Germinal center (tissue), 1 donor: Measurements from ENCODE around the gene HELZ.
"Not testable (repeated sequence)": the region's sequence is repeated elsewhere in the genome, so short reads cannot be mapped to it uniquely, and the experiment has no call there.

Experiments
- DNase-seq: peaks from one replicate; pipeline ENCODE4 v3.0.0; 2012; ENCODE audit warnings: mixed read lengths, low spot score

Gene HELZ

DNA sequence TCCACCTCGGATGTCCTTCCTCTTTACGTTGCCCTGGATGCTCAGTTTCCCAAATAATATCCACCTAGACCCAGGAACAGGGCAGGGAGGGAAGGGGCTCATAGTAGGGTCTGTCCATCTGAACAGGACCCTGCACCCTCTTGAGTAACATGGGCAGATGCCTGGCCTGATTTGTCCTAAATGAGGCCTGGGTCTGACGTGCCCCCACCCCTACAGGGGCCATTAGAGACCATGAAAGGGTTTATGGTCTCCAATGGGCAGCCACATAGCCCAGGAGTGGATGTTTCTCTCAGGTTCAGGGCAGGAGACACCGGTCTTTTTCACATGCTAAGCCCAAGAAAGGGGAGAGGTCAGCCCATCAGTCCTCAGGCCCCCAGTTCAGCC is 193.8 kb downstream of the HELZ start:
- no peak for DNase-seq

DNA sequence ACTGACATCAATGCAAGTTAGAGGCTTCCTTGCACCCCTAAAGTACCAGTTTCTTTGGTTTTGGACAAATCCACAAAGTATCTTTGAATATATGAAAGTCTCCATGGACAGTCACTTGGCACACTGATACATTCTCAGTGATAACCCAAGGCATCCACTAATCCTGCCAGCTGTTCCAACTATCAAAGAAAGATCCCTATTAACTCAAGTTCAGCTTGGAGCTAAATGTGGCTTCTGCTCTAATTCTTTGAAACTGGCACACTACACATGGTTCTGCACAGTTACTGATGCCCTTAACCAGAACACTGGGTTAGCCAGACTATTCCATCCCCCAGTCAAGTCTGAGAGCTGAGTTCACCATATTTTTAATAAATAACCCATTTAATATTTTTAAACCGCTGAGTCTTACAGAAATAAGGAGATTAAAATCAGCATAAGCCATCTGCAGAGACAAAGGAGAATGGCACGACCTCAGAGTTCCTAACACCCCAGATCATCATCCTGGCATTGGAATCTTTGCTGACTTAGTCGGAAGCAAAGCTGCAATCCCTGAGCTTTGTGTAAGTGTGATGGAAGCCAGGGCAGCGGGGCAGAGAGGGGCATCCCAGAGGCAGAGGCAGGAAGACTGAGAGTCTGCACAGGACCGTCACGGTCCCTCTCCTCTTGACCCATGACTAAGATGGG is 194.4 kb downstream of the HELZ start:
- DNase-seq = no peak

DNA sequence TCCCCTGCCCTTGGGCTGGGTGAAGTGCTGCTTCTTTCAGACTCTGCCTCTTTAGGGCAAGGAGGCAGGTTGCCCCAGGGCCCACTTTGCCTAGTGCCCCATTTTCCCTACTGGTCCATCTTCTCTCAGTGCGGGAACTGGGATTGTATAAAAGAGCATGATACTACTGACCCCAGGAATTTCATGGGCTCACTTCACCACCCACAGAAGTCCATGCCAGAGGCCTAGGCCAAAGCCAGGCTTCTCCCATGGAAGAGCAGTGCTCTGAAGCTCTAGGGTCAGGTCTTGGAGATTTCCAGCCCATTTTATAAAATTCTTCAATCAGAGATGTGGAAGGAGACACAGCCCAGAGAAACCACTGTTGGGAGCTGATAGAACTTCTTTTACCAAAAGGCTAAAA is 194.9 kb downstream of the HELZ start:
- DNase-seq = no peak

DNA sequence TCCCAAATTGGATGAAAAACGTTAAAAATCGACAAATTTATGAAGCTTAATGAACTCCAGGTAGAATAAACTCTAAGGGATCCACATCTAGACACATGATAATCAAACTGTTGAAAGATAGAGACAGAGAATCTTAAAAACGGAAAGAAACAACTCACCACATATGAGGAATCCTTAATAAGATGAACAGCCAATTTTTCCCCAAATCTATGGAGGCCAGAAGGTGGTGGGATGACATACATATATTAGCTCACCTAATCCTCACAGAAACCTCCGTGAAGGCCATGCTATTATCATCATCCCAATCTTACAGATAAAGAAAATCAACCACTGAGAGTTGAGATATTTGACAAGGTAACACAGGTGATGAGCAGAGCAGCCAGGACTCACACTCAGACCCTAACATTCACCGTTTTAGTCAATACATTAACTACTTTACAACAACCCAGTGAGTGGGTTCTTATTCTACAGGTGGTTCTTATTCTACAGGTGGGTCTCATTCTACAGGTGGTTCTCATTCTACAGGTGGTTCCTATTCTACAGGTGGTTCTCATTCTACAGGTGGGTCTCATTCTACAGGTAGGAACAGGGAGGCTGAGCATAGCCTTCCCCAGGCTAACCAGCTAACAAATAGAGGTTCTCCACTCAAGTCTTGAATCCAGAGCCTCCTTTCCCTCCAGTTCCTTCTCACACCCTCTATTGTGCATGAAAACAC is 195.8 kb downstream of the HELZ start:
- no peak for DNase-seq

DNA sequence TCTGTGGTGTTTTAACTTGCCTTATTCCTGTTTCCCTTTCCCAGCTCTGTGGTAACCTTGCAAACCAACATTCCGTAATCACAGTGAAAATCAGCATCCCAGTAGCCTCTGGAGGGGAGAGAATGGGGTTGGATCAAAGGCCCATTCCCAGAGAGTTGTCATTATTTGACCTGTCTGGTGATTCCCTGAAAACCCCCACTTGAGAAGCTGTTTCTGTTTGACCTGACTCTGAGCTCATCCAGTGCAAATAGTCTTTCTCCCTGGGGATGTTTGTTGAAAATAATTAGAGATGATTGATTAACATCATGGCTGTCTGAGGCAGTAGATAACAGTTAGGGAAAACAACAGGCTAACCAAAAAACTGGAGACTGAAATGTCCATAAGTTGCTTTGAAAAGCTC is 197.6 kb downstream of the HELZ start:
- no peak for DNase-seq

DNA sequence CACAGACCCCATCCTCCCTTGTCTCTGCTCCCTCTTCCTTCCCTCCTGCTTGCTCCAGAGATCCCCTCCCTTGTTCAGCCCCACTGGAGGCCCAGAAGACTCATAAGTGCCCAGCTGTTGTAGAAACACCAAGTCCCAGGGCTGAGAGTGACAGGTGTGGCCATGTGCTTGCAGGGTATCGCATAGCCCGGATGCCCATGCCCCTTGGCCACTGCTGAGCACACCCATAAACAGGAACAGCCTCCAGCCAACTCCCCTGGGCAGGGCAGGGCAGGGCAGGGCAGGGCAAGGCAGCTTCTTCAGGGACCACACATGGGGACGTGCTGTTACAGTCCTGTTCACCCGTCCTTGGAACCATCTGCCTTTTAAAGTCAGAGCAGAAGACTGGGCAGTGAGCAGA is 198.6 kb downstream of the HELZ start:
- no peak for DNase-seq

DNA sequence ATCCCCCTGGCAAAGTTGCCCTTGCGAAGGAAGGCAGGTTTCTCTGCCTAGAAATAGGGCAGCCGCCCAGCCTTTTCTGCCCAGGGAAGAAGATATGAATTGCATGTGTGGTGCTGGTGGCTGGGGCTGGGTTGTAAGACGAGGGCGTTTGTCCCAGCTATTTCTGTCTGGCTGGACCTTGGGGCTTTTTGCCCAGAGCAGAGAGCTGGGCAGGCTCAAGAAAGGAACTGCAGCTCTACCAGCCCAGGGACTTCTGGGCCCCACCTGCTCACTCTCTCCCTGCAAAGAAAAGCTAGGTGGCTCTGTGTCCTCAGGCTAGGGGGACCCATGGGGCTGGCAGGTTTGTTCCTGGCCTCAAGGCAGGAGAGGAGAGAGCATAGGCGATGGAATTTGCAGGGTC is 200.1 kb downstream of the HELZ start:
- DNase-seq = no peak

DNA sequence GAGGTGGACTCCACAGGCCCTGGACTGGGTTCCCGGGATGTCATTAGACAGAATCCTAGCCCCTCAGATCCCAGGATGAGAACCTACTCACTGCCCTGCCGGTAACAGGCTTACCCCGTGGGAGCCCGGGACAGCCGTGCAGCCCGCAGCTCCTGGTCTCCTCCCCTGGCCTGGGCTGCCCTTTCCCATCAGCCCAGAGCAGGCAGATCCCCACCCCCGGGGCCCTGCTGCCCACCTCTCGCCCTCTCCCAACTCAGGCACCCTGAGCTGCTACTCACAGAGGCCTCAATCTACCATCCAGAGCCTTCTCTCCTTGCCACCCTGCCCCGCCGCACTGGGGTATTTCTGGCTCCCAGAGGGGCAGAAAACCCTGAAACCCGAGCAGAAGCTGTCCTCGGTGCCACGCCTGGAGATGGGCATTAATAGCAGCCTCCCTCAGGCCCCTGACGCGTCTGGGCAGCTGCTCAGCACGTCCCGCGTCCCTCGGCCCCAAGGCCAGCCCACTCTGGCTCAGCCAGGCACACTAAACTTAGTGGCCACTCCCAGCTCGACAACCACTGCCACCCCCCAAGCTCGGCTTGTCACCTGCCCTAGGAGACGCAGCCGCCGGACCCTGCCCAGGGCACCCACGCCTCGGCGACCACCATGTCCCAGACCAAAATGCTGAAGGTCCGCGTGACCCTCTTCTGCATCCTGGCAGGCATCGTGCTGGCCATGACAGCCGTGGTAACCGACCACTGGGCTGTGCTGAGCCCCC is 200.8 kb downstream of the HELZ start, which contains the start of gene CACNG1:
Gene CACNG1, plus strand, starts transcription at position 539 of the 757 bp plus-strand sequence. Its CDS starts 107 bp downstream, at position 646.
- no peak for DNase-seq

DNA sequence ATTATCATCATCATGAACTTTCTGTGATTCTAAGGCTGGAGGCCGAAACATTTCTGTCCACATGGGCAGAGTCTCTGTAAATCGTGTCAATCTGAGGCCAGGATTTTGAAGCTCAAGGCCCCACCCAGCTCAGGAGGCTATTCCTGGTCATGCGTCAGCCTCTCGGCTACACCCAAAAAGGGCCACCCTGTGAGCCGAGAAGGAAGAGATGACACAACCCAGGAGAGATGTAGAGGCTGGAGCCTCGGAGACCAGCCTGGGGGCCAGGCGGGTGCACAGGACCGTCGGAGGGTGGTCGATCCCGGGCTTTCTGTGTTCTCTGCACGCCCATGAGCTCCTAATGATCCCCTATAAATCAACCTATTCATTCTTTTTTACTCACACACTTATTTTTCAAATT is 201.7 kb downstream of the HELZ start:
- no peak for DNase-seq

DNA sequence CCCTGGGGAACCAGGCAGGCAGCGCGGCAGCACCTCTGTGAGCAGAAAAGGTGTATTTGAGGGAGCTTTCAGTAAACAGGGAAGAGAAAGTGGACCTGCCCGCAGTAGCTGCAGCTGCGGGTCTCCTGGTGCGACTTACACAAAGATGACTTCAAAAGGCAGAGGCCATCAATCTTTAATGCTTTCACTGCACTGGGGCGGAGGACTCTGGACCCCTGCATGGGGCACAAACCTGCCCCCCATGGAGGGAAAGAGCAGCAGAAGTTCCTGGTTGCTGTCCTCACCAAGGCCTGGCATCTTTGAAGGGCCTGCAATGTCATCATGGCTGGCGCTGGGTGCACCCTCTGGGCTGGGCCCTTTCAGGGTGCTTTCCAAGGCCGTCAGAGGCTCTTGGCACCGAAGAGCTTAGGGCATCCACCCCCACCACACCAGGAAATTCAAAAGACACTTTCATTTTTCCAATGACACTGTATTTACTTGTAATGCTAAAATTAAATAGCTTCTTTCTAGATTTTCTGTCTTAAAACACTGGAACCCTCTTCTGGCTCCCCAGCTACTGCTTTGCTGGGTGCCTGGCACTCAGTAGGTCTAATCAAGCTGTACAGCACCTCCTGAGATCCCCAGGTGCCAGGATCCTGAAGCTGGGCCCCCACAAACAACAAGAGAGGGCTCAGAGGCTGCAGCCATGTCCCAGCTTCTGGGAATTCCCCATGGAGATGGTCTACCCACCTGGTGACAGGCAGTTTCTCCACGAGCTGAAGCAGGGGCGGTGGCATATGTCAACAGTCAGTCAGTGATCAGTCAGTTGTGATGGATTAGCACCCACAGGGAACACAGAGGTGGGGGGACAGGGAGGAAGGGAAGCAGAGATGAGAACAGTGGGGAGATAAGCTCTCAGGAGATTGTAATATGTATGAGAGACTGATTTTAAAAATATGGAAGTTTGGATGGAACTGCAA is 202.8 kb downstream of the HELZ start:
- DNase-seq = no peak

DNA sequence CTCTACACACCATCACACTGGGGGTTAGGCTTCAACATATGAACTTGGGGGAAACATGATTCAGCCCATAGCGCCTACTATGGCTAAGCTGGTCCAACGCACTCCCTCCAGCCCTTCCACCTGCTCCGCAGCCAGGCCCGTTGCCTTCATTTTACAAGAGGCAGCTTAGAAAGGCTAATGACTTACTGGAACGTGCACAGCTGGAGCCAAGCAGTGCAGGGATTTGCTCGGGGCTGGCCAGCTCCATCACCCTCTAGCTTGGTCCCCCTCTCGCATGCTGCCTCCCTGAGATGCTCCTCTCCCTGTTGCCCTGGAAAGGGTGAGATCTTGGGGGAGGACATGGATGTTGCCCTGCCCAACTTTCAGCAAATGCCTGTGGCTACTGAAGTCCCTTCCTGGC is 203.5 kb downstream of the HELZ start:
- DNase-seq = no peak

DNA sequence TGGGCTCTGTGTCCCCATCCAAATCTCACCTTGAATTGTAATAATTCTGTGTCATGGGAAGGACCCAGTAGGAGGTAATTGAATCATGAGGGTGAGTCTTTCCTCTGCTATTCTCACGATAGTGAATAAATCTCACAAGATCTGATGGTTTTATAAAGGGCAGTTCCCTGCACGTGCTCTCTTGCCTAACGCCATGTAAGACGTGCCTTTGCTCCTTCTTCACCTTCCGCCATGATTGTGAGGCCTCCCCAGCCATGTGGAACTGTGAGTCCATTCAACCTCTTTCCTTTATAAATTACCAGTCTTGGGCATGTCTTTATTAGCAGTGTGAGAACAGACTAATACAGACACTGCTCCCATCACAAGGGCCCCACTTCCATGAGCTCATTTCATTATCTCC is 203.9 kb downstream of the HELZ start:
- DNase-seq = not testable (repeated sequence)

DNA sequence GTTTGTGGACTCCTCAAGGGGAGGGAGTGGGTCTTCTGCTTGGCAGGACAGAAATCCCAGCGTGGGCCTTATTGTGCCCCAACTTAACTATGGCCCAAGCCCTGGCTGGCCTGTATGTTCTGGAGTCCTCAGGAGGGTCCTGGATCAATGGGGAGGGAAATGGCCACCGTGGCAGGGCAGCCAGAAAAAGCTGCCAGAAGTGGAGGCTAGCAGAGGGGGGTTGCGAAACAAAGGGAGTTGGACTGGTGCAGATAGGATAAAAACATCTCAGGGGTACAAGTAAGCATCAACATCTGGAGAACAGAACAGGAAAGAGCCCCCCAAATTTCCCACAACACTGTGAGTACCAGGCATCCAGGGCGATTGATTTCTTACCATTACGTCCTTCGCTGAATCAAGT is 204.3 kb downstream of the HELZ start:
- no peak for DNase-seq

DNA sequence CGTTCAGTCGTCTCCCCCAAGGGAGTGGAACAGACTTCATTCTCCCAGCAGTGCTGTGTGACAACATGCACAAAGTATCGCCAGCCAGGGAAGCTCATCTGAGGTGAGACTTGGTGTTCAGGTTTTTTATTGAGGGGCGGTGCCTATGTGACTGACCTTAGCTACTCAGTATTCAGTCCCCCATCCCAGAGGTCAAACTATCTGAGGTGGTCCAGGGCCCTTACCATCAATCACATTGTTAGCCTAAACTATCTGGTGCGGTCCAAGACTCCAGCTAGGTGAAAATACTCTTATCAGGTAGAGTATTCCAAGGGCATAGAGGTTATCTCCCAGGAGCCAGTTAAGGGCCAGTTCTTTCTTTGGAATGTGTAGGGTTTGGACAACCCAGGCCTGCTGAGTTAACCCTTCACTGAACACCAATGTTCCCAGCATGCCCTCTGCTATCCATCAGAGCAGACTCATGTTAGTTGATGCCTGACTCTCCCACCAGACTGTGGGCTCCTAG is 206.1 kb downstream of the HELZ start:
- no peak for DNase-seq

DNA sequence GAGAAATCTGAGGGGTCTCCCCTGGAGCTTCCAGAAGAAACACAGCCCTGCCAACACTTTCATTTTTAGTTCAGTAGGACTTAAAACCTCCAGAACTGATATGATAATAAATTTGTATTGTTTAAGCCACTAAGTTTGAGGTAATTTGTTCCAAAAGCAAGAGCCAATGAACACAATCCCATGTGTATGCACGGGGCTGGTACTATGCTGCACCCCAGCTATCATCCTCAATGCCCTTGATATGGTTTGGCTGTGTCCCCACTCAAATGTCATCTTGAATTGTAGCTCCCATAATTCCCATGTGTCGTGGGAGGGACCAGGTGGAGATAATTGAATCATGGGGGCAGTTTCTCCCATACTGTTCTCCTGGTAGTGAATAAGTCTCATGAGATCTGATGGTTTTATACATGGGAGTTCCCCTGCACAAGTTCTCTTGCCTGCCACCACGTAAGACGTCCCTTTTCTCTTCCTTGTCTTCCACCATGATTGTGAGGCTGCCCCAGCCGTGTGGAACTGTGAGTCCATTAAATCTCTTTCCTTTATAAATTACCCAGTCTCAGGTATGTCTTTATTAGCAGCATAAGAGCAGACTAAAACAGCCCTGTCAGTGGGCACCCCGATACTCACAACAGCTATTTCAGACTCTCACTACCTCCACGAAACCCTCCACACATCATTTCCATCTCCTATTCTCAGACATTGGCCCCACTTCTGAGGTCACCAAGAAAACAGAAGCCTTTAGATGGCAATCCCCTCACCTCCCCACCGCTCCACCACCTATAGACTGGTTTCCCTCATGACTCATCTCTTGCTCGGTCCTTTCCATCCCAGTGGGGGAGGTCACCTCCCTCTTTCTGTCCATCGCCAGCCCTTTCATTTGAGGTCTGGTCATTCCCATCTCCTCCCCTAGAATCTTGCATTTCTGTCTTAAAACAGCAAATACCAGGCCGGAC is 209.6 kb downstream of the HELZ start:
- no peak for DNase-seq

DNA sequence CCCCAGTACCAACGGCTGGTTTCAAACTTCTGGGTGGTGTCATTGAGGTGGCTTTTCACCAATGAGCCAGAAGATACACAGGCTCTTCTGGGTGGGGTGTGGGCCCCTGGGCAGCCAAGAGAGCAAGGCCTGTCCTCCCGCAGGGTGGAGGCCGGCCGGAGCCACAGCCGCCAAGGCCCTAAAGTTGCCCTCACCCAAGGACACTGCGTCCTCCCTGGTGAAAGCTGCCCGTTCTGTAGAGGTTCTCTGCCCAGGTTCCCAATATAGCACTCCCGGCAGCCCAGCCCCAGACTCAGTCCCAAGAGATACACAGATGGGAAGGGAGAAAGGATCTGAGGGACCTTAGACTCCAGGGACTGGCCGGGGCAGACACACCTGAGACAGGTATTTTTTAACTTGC is 211.4 kb downstream of the HELZ start:
- DNase-seq = no peak

DNA sequence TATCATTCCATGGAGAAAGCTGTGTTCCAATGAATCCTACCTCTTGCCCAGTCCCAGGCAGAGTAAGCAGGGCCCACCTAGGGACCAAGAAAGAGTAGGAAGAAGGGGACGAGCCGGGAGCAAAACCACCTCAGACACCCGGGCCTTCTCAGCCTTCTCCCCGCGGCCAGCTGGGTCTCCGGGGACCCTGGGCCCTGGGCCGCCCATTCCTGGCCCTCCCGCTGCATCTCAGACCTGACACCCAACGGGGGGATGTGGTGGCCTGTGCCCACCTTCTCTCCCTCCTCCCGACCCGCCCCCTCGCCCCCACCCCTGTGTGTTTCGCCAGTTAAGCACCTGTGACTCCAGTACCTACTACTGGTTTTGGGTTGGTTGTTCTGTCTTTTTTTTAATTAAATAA is 212.0 kb downstream of the HELZ start:
- no peak for DNase-seq

DNA sequence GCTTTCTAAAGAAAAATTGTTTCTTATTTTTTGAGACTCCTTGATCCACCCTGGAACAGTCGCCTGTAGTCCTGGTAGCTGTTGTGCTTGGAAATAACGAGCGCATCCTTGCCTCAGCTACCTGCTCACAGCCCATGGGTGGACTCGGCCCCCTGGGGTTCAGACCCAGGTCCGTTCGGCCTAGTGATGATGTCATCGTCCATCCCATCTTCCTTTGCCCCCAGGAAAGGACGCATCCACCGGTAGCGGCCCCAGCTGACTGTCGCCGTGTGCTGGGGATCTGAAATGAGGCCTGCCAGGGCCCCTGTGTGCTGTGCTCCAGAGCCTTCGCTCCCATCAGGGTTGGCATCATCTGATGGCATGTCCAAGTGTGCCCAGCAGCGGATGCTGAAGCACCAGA is 212.6 kb downstream of the HELZ start:
- DNase-seq = no peak

DNA sequence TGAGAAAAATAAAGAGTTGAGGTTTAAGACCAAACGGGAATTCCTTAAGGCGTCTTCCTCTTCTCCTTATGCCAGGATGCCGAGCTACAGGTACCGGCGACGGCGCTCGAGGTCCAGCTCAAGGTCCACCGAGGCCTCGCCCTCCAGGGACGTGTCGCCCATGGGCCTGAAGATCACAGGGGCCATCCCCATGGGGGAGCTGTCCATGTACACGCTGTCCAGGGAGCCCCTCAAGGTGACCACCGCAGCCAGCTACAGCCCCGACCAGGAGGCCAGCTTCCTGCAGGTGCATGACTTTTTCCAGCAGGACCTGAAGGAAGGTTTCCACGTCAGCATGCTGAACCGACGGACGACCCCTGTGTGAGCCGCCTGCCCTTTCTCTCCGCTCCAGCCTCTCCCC is 214.4 kb downstream of the HELZ start:
- no peak for DNase-seq

DNA sequence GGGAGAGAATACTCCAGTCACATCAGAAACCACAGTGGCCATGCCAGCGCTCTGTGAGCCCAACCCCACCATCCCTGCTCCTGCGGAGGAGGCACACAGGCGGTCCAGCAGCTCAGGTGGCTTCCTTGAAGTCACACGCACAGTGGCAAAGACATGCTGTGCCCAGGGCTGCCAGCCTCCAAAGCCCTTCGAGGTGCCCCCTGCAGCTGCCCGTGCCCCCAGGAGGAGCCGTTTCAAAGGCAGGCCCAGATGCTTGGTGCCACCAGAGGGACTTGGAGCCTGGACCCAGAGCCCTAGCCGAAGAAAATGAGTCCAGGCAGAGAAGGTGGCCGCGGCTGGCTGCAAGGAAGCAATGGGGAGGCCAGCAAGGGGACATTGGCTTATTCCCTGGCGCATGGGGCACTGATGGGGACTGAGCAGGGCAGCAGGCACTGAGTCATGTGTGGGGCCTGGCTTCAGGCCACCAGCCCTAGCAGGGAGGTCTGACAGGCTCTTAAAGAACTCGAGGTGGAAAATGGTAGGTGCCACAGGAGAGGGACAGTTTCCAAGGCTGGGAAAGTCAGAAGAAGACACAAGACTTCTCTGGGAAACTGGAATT is 217.9 kb downstream of the HELZ start:
- no peak for DNase-seq
